Measurements from ENCODE around the gene SRR.

DNA sequence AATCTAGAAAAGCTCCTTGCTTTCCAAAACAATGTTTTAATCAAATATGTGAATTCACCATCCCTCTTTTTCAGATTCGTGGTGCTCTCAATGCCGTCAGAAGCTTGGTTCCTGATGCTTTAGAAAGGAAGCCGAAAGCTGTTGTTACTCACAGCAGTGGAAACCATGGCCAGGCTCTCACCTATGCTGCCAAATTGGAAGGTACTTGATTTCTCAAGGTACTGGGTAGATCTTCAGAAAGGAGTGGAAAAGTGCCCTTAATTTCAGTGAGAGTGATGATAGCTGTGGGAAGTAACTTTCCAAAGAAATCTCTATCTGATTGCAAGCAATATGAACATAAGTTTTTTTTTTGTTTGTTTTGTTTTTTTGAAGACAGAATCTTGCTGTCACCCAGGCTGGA is 14.0 kb downstream of the SRR start:
- TF ChIP-seq, protein P1, sequence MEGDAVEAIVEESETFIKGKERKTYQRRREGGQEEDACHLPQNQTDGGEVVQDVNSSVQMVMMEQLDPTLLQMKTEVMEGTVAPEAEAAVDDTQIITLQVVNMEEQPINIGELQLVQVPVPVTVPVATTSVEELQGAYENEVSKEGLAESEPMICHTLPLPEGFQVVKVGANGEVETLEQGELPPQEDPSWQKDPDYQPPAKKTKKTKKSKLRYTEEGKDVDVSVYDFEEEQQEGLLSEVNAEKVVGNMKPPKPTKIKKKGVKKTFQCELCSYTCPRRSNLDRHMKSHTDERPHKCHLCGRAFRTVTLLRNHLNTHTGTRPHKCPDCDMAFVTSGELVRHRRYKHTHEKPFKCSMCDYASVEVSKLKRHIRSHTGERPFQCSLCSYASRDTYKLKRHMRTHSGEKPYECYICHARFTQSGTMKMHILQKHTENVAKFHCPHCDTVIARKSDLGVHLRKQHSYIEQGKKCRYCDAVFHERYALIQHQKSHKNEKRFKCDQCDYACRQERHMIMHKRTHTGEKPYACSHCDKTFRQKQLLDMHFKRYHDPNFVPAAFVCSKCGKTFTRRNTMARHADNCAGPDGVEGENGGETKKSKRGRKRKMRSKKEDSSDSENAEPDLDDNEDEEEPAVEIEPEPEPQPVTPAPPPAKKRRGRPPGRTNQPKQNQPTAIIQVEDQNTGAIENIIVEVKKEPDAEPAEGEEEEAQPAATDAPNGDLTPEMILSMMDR (IDR thresholded peaks at IDR 0.05; ENCODE audit: poor library complexity, severe bottlenecking) = no peak
- TF ChIP-seq EZH2 (IDR thresholded peaks at IDR 0.05; ENCODE audit: borderline replicate concordance, insufficient read depth, low read length, poor library complexity, severe bottlenecking) (no peak), RAD21 (conservative IDR thresholded peaks at IDR 0.05) (no peak)
